Tongue (tissue), 2 donors: Measurements from ENCODE around the gene PRSS56. TPM values are rescaled to one million over a fixed set of nuclear protein-coding genes. Genes with fewer than 3 reads are reported as not detected.
"Not testable (repeated sequence)": the region's sequence is repeated elsewhere in the genome, so short reads cannot be mapped to it uniquely, and the experiment has no call there.

Experiments
- DNase-seq: peaks from one replicate; pipeline ENCODE4 v3.0.0-alpha.2; 2015
- total RNA-seq: library from RNA; depleted of rRNA; stranded (reverse); fragments of >200 nt; gene quantifications from one replicate; pipeline ENCODE4 v1.2.3, GENCODE V29; 2014

PRSS56 gene
- total RNA-seq, 1 donor from 2014 or later: 0.82 TPM

DNA sequence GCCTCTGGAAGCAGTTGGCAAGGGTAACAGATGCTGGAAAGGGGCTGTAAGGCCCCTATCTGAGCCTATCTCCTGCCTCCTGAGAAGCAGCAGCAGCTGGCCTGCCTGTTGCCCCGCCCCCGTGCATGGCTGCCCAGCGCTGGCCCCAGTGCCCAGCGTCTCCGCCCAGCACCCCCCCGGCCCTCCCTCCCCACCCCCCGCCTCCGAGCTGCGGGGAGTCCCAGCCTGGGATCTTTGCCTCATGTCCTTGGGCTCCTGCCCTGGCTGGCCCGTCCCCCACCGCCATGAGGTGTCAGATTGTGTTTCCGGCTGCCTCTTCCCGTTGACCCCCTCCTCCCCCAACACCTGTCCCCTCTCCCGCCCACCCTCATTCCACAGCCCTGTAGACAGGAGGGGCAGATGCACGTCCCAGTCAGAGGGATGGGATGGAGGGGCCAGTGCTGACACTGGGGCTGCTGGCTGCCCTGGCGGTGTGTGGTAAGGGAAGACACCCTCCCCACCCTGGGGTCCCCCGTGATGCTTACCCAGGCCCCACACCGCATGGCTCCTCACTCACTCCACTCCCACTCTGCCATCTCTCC is 5.7 kb downstream of the PRSS56 start, which contains the start of gene CHRND:
Gene CHRND, plus strand, starts transcription at position 370 of the 581 bp plus-strand sequence. Its CDS starts 56 bp downstream, at position 426.
- DNase-seq: peak; percentile 96

- peak; percentile 71 for DNase-seq
These were observed 6.3 kb downstream of the PRSS56 start for GRCh38 chr2:232526372-232526941.

DNA sequence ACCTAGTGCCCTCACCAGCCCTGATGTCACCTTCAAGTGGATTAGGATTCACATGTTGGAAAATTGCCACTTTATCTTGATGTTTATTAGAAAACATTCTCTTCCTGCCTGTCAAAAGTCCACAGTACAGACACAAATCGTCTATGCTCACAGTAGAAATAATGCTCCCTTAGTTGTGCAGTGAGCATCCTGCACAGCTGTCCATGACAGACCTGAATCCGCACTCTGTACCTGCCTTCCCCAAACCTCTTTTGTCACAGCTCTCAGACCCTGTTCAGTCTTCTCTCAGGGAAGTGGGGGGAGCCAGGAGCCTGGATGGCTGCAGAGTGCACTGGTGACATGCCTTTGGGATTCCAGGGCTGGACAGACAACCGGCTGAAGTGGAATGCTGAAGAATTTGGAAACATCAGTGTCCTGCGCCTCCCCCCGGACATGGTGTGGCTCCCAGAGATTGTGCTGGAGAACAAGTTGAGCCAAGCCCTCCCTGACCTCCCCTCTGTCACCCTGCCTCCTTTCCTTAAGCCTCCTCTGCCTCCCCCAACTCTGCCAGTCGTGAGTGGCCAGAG is 7.8 kb downstream of the PRSS56 start:
- no peak for DNase-seq

DNA sequence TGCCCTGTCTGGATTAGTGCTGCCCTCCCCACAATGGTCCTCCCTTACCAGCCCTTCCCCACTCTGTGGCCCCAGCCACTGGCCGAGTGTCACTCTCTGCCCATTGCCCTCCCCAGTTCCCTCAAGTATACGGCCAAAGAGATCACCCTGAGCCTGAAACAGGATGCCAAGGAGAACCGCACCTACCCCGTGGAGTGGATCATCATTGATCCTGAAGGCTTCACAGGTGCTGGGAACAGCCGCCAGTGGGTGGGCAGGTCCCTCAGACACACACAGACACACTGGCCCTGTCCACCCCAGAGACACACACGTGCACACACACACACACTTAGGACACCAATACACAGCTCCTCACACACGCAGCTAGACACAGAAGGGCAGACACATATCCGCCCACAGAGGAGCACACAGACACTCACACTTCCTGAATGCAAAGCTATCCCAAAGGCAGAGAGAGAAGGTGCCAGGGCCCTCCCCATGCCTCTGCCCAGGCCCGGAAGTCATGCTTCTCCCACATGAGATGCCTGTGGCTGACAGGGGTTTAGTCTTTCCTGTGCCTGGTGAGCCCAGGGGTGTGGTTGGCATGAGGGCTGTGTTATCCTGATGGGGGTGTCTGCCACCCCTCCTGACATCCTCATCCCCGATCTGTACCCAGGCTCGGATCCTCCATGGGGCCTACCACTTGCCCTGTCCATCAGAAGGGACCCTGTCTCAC is 8.7 kb downstream of the PRSS56 start:
- DNase-seq: no peak

DNA sequence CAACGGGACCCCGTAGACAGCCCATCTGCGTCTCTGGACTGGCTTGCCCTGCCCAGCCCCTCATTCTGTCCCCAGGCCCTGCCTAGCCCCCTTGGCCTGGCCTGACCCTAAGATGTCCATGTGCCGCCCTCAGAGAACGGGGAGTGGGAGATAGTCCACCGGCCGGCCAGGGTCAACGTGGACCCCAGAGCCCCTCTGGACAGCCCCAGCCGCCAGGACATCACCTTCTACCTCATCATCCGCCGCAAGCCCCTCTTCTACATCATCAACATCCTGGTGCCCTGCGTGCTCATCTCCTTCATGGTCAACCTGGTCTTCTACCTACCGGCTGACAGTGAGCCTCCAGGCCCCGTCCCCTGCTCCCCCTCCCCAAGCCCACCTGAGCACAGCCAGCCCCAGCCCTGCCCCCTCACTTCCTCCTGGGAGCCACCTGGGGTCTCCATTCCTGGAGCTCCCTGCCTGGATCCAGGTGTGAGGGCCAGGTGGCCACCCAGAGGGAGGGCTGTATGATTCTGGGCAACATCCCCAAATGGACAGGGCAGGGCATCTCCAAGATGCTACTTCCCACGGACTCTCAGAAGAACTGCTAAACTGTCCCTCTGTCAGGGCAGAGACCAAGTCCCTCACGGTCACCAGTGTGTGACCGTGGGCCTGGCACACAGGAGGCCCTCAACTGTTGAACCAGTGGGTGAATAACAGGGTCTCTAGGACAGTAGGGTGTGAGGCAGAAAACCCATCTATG is 9.8 kb downstream of the PRSS56 start:
- DNase-seq: no peak

- DNase-seq: no peak
These were observed 10.6 kb downstream of the PRSS56 start for GRCh38 chr2:232530626-232531260.

DNA sequence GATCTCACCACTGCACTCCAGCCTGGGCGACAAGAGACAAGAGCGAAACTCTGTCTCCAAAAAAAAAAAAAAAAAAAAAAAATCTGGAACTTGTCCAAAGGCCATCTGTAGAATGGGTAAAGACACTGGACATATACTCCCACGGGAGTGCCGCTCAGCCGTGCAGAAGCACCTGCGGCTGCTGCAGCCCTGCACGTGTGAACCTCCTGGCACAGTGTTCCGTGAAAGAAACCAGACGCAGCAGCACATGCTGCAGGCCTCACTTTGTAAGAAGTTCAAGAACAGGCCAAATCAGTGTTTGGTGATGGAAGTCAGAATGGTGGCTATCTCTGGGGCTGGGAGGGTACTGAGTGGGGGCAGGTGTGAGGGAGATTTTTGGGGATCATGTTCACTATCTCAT is 12.2 kb downstream of the PRSS56 start:
- peak; percentile 81 for DNase-seq

GRCh38 chr2:232532821-232533220 is 12.6 kb downstream of the PRSS56 start:
- DNase-seq: not testable (repeated sequence)

- DNase-seq: peak; percentile 51
These were observed 13.9 kb downstream of the PRSS56 start for GRCh38 chr2:232533944-232534710.

DNA sequence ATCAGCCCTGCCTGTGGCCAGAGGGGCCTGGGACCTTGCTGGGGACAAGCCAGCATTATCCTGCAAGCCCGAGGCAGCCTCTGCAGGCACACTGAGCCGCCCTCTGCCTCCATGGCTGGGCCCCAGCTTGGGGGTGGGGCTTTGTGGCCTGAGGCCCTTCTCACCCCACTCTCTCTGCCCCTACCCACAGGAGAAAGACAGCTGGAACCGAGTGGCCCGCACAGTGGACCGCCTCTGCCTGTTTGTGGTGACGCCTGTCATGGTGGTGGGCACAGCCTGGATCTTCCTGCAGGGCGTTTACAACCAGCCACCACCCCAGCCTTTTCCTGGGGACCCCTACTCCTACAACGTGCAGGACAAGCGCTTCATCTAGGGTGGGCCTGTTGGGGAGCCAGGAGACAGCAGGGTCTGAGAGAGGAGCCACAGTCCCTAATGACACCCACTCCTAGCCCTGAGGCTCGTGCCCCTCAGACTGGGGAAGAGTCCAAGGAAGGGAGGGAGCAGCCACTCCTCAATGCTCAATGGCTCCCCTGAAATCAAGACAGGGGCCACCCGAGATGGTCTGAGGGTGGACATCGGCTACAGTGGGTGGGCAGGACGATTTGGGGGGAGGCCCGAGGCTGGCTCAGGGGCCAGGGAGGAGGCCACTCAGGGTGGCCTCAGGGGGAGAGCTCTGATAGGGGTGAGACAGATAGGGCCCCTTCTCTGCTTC is 14.9 kb downstream of the PRSS56 start:
- DNase-seq: no peak

GRCh38 chr2:232535761-232536530 is 15.8 kb downstream of the PRSS56 start:
- no peak for DNase-seq

DNA sequence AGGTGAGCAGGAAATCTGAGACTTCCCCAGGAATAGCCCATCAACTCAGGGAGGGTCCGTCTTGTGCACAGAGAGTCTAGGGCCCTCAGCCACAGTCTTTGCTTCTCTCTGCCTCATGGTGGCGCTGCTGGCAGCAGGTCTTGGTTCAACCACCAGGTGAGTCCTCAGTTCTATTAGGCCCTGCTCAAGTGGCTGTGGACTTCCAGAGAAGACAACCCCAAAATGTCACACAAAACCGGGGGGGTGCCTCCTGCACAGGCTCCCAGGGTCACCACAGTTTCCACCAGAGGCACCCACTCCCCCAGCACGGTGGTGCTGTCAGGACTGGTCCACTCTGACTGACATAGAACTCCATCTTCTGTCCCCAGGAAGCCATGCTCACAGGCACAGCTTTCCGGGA is 16.9 kb downstream of the PRSS56 start:
- DNase-seq: no peak

GRCh38 chr2:232537499-232537898 is 17.3 kb downstream of the PRSS56 start:
- DNase-seq: peak; percentile 62

- no peak for DNase-seq
These were observed 18.5 kb downstream of the PRSS56 start for GRCh38 chr2:232538671-232539070.

DNA sequence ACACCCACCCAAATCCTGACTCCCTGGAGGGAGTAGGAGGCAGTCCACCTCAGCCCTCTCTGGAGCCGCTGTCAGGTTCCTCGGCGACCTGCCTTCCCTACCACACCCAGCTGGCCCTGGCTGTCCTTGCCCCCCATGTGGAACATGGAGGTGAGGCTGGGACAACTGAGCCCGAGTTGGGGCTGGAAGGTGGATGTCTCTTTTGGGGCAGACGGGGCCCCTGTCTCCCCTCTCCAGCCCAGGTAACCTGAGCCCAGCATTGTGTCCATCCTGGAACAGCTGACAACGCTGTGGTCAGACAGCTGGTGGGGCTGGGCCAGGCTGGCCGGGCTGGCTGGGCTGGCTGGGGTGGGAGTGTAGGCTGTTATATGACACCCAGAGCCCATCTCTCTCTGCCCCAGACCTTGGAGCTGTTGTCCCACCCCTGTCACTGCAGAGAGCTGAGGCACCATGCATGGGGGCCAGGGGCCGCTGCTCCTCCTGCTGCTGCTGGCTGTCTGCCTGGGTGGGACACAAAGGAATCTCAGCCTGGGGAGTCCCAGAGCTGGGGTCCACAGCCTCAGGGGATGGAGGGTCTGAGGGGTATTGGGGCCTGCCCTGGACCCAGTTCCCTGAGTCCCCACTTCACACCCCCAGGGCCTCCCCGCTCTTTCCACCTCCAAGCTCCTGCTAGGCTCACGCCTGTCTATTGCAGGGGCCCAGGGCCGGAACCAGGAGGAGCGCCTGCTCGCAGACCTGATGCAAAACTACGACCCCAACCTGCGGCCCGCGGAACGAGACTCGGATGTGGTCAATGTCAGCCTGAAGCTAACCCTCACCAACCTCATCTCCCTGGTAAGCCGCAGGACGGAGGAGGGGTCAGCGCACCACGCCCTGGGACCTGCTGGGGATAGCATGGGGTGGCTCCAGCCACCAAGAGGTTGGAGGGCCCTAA is 19.4 kb downstream of the PRSS56 start, which contains the start of gene CHRNG:
Gene CHRNG, plus strand, starts transcription at position 395 of the 934 bp plus-strand sequence. Its CDS starts 56 bp downstream, at position 451.
- DNase-seq: peak; percentile 88

DNA sequence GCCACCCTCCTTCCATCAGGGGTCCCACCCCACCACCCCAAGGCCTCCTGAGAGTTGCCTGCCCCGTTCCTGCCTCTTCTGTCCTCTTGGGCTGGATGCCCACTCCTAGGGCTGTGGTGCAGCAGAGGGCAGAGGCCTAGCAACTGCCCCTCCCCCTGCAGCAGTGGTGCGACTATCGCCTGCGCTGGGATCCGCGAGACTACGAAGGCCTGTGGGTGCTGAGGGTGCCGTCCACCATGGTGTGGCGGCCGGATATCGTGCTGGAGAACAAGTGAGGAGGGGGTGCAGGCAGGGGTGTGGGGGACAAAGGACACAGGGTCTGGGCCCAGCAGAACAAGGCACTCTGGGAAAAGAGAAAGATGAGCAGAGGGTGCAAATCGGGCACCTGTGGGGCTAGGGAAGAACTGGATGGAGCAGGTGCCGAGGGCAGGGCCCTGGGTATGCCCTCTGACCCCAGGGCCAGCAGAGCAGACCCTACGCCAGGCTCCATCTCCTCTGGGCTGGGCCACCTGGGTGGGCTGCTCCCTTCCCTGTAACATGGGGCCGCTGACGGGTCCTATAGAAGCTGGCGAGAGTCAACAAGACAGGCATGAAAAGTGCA is 20.4 kb downstream of the PRSS56 start:
- DNase-seq: no peak

- no peak for DNase-seq
These were observed 21.2 kb downstream of the PRSS56 start for GRCh38 chr2:232541195-232541960.
